Measurements from ENCODE around the gene REPS2.

The REPS2 gene

GRCh38 chrX:17098516-17099247 is 152.2 kb downstream of the REPS2 start:
- no peak for FAIRE-seq

- no peak for FAIRE-seq
Observed at GRCh38 chrX:17104433-17104832, 158.0 kb downstream of the REPS2 start.

GRCh38 chrX:17120816-17121215 is 174.4 kb downstream of the REPS2 start:
- no peak for FAIRE-seq

GRCh38 chrX:17154001-17154400 is 207.5 kb downstream of the REPS2 start:
- no peak for FAIRE-seq

GRCh38 chrX:17160975-17161374 is 214.5 kb downstream of the REPS2 start:
- no peak for FAIRE-seq

- FAIRE-seq, result no peak
Observed at GRCh38 chrX:17161991-17162390, 215.5 kb downstream of the REPS2 start.

GRCh38 chrX:17164079-17164478 is 217.6 kb downstream of the REPS2 start:
- FAIRE-seq, result peak; percentile 85

- no peak for FAIRE-seq
Observed at GRCh38 chrX:17164941-17165340, 218.5 kb downstream of the REPS2 start.

GRCh38 chrX:17167915-17168314 is 221.5 kb downstream of the REPS2 start:
- FAIRE-seq, result no peak

GRCh38 chrX:17170973-17171372 is 224.5 kb downstream of the REPS2 start:
- no peak for FAIRE-seq

GRCh38 chrX:17174671-17175070 is 228.2 kb downstream of the REPS2 start:
- no peak for FAIRE-seq

GRCh38 chrX:17182317-17182716 is 235.9 kb downstream of the REPS2 start:
- FAIRE-seq, result no peak

- FAIRE-seq, result no peak
Observed at GRCh38 chrX:17183566-17183965, 237.1 kb downstream of the REPS2 start.

- no peak for FAIRE-seq
Observed at GRCh38 chrX:17185431-17185830, 239.0 kb downstream of the REPS2 start.

GRCh38 chrX:17187136-17187756 is 240.8 kb downstream of the REPS2 start:
- FAIRE-seq, result no peak

GRCh38 chrX:17192106-17192505 is 245.6 kb downstream of the REPS2 start:
- FAIRE-seq, result no peak

Measured in colon (tissue), 2 donors.